Measurements from ENCODE around the gene ACP2.

GRCh38 chr11:47269829-47270305 is 21.3 kb upstream of the ACP2 start, which contains the start of gene MADD:
- TF ChIP-seq ZBTB33 (IDR thresholded peaks at IDR 0.05; ENCODE audit: borderline replicate concordance, low read depth) (no peak), CHD2 (IDR thresholded peaks at IDR 0.05; ENCODE audit: low read length, partially characterized antibody) (no peak)

All from SK-N-SH (cell line).